Neural progenitor cell (in vitro differentiated cells): ENCODE results near the gene HADHB.

Source experiments
- CTCF ChIP-seq: fragments of 200-600 bp; sonication (generic); IDR thresholded peaks from 2 replicates; pipeline ENCODE4 v1.5.1; 2017; ENCODE audit warnings: antibody characterized with exemption, mild to moderate bottlenecking
- EZH2 ChIP-seq: fragments of 200-600 bp; sonication (generic); IDR thresholded peaks from 2 replicates; pipeline ENCODE4 v1.6.1; 2017; ENCODE audit warnings: antibody characterized with exemption, mild to moderate bottlenecking, moderate library complexity
- EZH2phosphoT487 ChIP-seq: fragments of 200-600 bp; sonication (generic); IDR thresholded peaks from 2 replicates; pipeline ENCODE4 v1.6.1; 2017; ENCODE audit warnings: antibody characterized with exemption

GRCh38 chr2:26290001-26290400 lies 45.3 kb downstream of the HADHB start:
- TF ChIP-seq CTCF (no peak), EZH2 (no peak), EZH2phosphoT487 (no peak)
